Spinal cord (tissue), 10 donors: ENCODE measurements around the gene MS4A1. TPM values are rescaled to one million over a fixed set of nuclear protein-coding genes. Genes with fewer than 3 reads are reported as not detected.
"Not testable (repeated sequence)": the region's sequence is repeated elsewhere in the genome, so short reads cannot be mapped to it uniquely, and the experiment has no call there.

Experiments used
- DNase-seq, 6 donors: peaks; one replicate each; pipeline versions ENCODE4 v3.0.0 to v3.0.0-alpha.2; 2013 to 2015; ENCODE audit warnings: low spot score in 6 of 6, low read depth in 4 of 6
- H3K27ac ChIP-seq: one replicate; pipeline ENCODE4 v1.5.1; 2013; ENCODE audit warnings: low read depth, low read length, control low read depth
- H3K27me3 ChIP-seq: one replicate; pipeline ENCODE4 v1.6.1; 2013; ENCODE audit warnings: low read length; ENCODE audit not compliant: control insufficient read depth, insufficient read depth
- H3K36me3 ChIP-seq: one replicate; pipeline ENCODE4 v1.6.1; 2013; ENCODE audit warnings: low read length; ENCODE audit not compliant: control insufficient read depth, insufficient read depth
- H3K4me1 ChIP-seq: one replicate; pipeline ENCODE4 v1.6.1; 2013; ENCODE audit warnings: low read length; ENCODE audit not compliant: control insufficient read depth, insufficient read depth
- H3K4me3 ChIP-seq: one replicate; pipeline ENCODE4 v1.5.1; 2013; ENCODE audit warnings: low read depth, low read length, control low read depth
- H3K9me3 ChIP-seq: one replicate; pipeline ENCODE4 v1.6.1; 2013; ENCODE audit warnings: low read length; ENCODE audit not compliant: control insufficient read depth, insufficient read depth
- WGBS: methylation state at CpG from one replicate; pipeline ENCODE4 v1.1.5; 2013; ENCODE audit warnings: missing lambda C conversion rate; ENCODE audit not compliant: insufficient coverage; 5-methylcytosine and 5-hydroxymethylcytosine counted together
- polyA plus RNA-seq, 2 donors: library from polyadenylated mRNA; unstranded; fragments of 120-200 nt; gene quantifications; one replicate each; pipeline ENCODE4 v1.2.1, GENCODE V29; 2013; ENCODE audit not compliant: insufficient read length in 2 of 2
- total RNA-seq, 2 donors: library from RNA; depleted of rRNA in 1 of 2; stranded (reverse); fragments of 120-200 nt in 1 of 2; fragments of >200 nt in 1 of 2; gene quantifications; one replicate each; pipeline versions ENCODE4 v1.2.3 to v1.2.4, GENCODE V29; 2013 to 2014
- donor health status: healthy.

MS4A1 gene
- total and polyA plus RNA-seq, 4 donors: 0.17 to 0.99 (median 0.21) TPM; not detected in 1

GRCh38 chr11:60498399-60498798 is 42.8 kb downstream of the MS4A1 start:
- 83% methylated on average over 2 of the region's 2 CpGs for WGBS

GRCh38 chr11:60498853-60499252 is 43.2 kb downstream of the MS4A1 start:
- Histone ChIP-seq H3K36me3 (no peaks in the 10 kb centered on the region), H3K4me3 (no peak overlapping the region), H3K27me3 (no peaks in the 10 kb centered on the region), H3K27ac (no peak overlapping the region), H3K9me3 (no peaks in the 10 kb centered on the region), H3K4me1 (no peaks in the 10 kb centered on the region)
- 85% methylated on average over 4 of the region's 4 CpGs for WGBS
- no peak for DNase-seq

More at GRCh38 chr11:60498399-60498798, 42.8 kb downstream of the MS4A1 start:
- DNase-seq: no peak
- no peak overlapping the region for H3K27ac ChIP-seq
- H3K4me3 ChIP-seq: no peak overlapping the region
- no peaks in the 10 kb centered on the region for H3K9me3 ChIP-seq
- no peaks in the 10 kb centered on the region for H3K4me1 ChIP-seq
- H3K36me3 ChIP-seq: no peaks in the 10 kb centered on the region
- no peaks in the 10 kb centered on the region for H3K27me3 ChIP-seq

GRCh38 chr11:60500276-60500910 is 44.7 kb downstream of the MS4A1 start:
- 83% methylated on average over 1 of the region's 3 CpGs for WGBS

GRCh38 chr11:60502221-60502775 is 46.7 kb downstream of the MS4A1 start:
- Histone ChIP-seq H3K4me1 (no peaks in the 10 kb centered on the region), H3K27me3 (no peaks in the 10 kb centered on the region), H3K27ac (no peak overlapping the region), H3K36me3 (no peaks in the 10 kb centered on the region), H3K9me3 (no peaks in the 10 kb centered on the region), H3K4me3 (no peak overlapping the region)
- WGBS: no CpG with 5 or more reads among the region's 3 CpGs
- no peak for DNase-seq

More at GRCh38 chr11:60500276-60500910, 44.7 kb downstream of the MS4A1 start:
- H3K4me3 ChIP-seq: no peak overlapping the region
- H3K9me3 ChIP-seq: no peaks in the 10 kb centered on the region
- H3K4me1 ChIP-seq: no peaks in the 10 kb centered on the region
- H3K36me3 ChIP-seq: no peaks in the 10 kb centered on the region
- H3K27ac ChIP-seq: no peak overlapping the region
- H3K27me3 ChIP-seq: no peaks in the 10 kb centered on the region
- DNase-seq: no peak

- no peak overlapping the region for H3K4me3 ChIP-seq
- DNase-seq: no peak
- H3K9me3 ChIP-seq: no peaks in the 10 kb centered on the region
- H3K27me3 ChIP-seq: no peaks in the 10 kb centered on the region
- H3K27ac ChIP-seq: no peak overlapping the region
- no CpG with 5 or more reads among the region's 3 CpGs for WGBS
- H3K4me1 ChIP-seq: no peaks in the 10 kb centered on the region
- H3K36me3 ChIP-seq: no peaks in the 10 kb centered on the region
Measured at GRCh38 chr11:60504219-60504905, 48.7 kb downstream of the MS4A1 start.

GRCh38 chr11:60509609-60510008 is 54.0 kb downstream of the MS4A1 start:
- H3K4me3 ChIP-seq, H3K4me1 ChIP-seq, H3K36me3 ChIP-seq, DNase-seq, H3K9me3 ChIP-seq, H3K27ac ChIP-seq, H3K27me3 ChIP-seq: not testable (repeated sequence)
- 84% methylated on average over 12 of the region's 15 CpGs for WGBS

GRCh38 chr11:60510209-60510608 is 54.6 kb downstream of the MS4A1 start:
- DNase-seq, H3K4me1 ChIP-seq: not testable (repeated sequence)
- 93% methylated on average over 27 of the region's 28 CpGs for WGBS

GRCh38 chr11:60511393-60511792 is 55.7 kb downstream of the MS4A1 start:
- peak in 1 of 6 donors; percentile 3 for DNase-seq
- H3K27ac ChIP-seq: no peak overlapping the region
- peaks cover 2% of the 10 kb centered on the region for H3K9me3 ChIP-seq
- H3K4me1 ChIP-seq: no peaks in the 10 kb centered on the region
- no peaks in the 10 kb centered on the region for H3K36me3 ChIP-seq
- WGBS: 38% methylated on average over 2 of the region's 6 CpGs
- no peaks in the 10 kb centered on the region for H3K27me3 ChIP-seq
- H3K4me3 ChIP-seq: no peak overlapping the region

More at GRCh38 chr11:60510209-60510608, 54.6 kb downstream of the MS4A1 start:
- not testable (repeated sequence) for H3K27ac ChIP-seq, H3K27me3 ChIP-seq, H3K4me3 ChIP-seq, H3K36me3 ChIP-seq, H3K9me3 ChIP-seq

- no peak for DNase-seq
- Histone ChIP-seq H3K36me3 (no peaks in the 10 kb centered on the region), H3K4me3 (no peak overlapping the region), H3K4me1 (no peaks in the 10 kb centered on the region), H3K27ac (no peak overlapping the region), H3K27me3 (no peaks in the 10 kb centered on the region), H3K9me3 (peaks cover 2% of the 10 kb centered on the region)
- 40% methylated on average over 1 of the region's 3 CpGs for WGBS
Measured at GRCh38 chr11:60512651-60513225, 57.1 kb downstream of the MS4A1 start.
